Left hindlimb (tissue), 1 donor: Measurements from ENCODE around the gene TBCC.
A peak's percentile ranks its signal among the peaks of the same experiment; 100 is the strongest.
"Not testable (repeated sequence)": the region's sequence is repeated elsewhere in the genome, so short reads cannot be mapped to it uniquely, and the experiment has no call there.

Experiments used
- DNase-seq: peaks from one replicate; pipeline ENCODE4 v3.0.0-alpha.2; 2018

Gene TBCC

DNA sequence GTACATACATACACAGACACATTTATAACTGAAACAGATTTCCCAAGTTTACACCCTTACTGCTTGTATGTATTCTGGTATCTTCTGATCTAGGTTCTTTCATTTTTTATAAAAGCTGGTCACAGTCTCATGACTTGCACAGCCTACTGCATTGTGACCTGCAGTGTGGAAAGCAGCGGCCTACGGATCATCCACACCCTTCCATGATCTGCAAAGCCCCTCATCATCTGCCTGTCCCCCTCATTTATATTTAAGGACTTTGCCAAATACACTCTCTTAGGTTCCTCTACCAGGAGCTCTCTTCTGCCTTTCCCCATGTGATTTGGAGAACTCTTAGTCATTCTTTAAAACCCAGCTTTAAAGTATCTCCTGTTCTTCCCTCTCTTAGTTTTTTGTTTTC lies 23.9 kb upstream of the TBCC start:
- DNase-seq: no peak

DNA sequence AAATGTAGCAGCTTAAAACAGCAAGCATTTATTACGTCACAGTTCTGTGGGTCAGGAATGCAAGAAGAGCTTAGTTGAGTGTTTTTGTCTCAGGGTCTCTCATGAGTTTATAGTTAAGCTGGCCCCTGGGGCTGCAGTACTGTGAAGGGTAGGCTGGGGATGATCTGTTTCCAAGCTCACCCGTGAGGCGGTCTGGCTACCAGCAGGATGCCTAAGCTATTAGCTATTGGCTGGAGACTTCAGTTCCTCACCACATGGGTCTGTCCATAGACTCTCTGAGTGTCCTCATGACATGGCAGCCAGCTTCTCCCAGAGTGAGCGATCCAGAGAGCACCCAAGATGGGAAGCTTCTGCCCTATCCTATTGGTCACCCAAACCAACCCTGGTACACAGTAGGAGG lies 23.1 kb upstream of the TBCC start:
- DNase-seq: no peak

DNA sequence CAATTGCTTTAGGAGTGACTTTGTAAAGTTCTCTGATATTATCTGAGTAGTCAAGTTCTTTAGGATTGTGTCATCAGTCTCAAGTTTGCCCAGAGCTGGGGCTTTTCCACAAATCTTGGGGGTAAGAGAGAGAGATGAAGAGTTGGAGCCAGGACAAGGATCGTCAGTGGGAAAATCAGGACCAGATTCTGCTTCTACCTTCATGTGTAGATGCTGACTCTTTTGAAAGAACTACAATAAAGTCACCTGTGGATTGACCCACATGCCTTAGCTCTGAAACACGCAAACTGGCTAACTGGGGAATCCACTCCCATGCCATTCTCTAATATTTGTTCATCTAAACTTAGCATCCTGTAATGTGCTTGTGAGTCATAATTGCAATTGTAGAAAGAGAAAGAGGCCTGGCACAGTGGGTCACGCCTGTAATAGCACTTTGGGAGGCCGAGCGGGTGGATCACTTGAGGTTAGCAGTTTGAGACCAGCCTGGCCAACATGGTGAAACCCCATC lies 20.3 kb upstream of the TBCC start:
- no peak for DNase-seq

DNA sequence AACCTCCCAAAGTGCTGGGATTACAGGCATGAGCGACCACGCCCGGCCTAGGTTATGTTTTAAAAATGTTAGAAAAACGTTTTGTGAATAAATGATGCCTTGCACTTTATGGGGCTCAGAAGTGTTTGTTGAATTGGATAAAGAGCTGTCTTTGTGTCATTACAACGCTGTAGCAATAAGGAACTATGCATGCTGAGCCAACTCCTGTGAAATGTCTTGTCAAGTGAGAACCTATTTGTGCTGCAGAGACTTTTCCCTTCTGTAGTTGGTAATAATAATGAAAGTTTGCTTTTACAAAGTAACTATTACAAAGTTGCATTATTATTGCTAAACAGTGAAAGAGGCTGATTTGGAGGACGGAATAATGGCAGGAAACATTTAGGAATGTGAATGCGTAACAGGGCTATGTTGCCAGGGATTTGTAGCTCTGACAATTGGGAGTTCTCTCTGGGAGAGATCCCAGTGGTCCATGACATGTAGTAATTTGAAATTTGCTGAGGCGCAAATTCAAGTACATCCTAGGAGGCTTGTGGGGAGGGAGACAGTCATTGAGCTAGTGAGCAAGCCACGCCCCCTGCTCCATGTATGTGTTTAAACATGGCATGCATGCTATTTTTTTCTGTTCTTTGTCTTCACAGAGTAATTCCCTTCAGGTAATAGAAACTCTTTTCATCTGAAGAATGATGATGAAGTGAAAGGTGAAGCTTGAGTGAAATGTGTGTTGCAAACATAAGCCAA lies 19.2 kb upstream of the TBCC start:
- no peak for DNase-seq

DNA sequence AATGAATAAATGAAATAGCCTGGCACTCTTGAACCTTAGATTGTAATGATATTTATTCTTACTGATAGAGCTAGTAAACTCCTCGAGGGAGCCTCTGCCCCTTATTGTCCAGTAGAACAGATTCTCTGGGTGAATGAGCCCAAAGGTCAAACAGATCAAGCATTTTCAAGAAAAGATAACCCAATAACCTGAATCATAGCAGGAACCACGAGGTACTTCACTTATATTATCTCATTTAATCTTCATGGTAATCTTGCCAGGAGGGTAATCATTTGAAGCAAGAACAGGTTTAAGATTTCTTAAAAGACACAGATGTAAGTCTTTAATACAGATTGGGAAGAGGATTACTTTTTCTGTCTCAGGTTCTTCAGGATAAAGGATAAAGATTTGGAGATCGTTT lies 17.0 kb upstream of the TBCC start:
- no peak for DNase-seq

DNA sequence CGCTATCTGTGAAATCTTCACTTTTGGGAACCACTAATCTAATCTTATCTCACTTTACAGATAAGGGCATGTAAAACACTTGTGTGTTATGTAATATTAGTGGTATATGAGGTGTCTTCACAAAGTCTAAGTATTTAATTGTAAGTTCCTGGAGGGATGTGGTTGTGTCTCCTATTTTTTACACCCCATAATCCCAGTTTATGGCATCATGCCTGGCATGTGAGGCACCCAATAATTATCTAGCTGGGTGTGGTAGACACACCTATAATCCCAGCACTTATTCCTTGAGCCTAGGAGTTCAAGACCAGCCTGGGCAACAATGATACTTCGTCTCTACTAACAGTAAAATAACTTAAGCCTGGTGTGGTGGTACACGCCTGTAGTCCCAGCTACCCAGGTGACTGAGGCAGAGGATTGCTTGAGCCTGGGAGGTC lies 16.5 kb upstream of the TBCC start:
- DNase-seq: no peak

DNA sequence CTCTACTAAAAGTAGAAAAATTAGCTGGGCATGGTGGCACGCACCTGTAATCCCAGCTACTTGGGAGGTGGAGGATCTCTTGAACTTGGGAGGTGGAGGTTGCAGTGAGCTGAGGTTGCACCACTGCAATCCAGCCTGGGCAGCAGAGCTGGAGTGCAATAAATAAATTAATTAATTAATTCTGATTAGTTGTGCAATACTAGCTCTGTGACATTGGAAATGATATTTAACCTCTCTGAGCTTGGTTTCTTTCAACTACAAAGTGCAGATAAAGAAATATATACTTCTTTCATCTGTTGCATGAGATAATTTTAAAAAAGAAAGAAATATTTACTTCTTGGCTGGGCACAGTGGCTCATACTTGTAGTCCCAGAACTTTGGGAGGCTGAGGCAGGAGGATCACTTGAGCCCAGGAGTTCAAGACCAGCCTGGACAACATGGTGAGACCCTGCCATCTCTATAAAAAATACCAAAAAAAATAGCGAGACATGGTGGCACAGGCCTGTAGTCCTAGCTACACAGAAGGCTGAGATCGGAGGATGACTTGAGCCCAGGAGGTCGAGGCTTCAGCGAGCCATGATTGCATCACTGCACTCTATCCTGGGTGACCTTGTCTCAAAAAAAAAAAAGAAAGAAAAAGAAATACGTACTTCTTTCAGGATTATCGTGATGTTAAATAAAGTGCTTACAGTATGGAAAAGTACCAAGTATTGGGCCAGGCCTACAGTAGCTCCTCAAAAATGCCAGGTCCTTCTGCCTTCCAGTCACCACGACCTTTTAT lies 15.6 kb upstream of the TBCC start:
- DNase-seq: no peak

DNA sequence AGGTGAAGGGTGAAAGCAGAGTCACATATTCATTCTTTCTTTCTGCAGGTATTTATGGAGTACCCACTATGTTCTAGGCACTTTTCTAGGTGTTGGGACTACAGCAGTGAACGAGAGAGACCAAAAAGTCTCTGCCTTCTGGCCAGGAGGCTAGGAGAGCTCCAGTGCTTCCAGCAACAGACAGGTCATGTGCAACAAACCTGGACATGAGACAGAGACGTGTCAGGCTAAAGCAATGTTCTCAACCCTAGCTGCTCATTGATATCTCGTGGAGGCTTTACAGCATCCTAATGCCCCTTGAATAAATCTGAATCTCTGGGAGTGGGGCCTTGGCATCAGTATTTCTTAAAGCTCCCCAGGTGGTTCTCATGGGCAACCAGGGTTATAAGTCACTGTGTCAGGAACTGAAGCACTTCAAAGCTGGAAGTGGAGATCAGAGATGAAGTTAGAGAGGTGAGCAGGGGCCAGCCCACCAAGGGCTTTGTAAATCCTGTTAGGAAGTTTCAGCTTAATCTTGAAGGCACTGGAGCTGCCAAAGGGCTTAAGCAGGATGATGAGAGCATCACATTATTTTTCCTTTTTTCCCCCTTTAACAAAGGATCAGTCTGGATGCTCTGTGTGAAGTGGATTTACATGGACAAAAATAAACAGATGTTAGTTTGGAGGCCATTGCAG lies 13.0 kb upstream of the TBCC start:
- no peak for DNase-seq

DNA sequence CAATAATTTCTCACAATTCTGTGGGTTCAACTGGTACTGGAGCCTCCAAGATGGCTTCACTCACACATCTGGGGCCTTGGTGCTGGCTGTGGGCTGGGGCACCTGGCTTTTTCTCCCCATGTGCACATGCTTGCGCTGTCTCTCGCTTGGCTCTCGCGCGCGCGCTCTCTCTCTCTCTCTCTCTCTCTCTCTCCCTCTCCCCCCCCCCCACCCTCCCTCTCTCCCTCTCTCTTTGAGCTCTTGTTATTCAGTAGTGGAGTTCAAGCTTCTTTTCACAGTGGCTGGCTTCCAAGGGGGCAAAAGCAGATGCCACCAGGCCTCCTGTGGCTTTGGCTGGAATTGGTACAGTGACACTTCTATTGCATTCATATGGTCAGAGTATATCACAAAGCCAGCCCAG lies 10.8 kb upstream of the TBCC start:
- DNase-seq: no peak

DNA sequence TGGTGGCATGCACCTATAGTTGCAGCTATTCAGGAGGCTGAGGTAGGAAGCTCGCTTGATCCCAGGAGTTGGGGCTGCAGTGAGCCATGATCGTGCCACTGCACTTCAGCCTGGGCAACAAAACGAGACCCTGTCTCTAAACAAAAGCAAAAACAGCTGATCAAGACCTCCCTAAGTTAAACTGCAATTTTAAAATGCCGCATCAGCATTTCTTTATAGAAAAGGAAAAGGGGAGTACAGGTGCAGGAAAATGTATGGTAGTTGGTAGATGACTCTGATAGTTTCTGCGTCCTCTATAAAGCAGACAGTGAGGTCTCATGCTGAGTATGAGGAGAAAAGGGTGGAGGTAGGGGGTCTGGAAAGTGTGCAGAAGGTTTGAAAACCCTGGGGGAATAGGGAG lies 8.9 kb upstream of the TBCC start:
- DNase-seq: no peak

DNA sequence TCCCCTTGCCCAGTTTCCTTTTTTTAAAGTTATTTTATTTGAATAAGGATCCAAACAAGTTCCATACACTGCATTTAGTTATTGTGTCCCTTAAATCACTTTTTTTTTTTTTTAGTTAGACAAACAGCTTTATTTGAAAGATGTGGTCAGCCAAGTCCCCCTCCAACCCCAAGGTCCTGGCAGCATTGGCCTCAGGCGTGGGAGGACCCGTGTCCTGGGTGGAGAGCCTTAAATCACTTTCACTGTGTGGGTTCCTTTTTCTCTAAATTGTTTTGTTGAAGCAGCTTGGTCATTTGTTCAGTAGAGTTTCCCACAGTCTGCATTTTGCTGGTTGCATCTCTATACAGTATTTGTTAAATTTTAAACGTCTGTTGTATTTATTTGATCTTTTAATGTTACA lies 5.2 kb upstream of the TBCC start:
- DNase-seq: no peak

DNA sequence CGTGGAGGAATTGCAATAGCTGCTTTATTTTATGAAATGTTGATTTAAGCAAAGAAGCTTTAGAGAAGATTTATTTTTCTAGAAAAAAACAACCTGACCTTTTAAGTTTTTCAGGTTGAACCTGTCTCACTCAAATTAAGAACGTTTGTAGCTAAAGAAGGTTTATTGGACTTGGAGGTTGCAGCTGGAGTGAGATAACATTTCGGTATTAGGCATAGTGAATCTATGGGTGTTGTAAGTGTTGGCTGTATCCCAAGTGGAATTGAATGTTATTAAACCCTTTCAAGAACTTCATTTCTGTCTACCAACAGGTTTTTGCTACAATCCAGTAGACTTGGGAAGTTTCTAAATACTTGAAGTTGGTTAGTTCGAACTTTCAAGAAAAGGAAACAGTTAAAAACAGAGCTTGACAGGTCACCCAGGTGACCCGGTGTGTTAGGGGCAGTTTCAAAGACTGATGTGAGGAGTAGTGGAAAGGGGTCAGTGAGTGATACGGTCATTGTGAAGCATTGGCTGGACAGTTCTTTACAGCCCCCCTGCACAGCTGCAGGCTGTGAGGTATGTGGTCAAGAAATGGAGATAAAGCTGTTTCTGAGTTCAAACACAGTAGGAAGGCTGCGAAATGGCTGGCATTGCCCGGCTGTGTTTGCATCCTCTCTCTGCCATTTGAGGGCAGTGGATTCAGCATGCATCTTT lies 2.4 kb upstream of the TBCC start:
- no peak for DNase-seq

DNA sequence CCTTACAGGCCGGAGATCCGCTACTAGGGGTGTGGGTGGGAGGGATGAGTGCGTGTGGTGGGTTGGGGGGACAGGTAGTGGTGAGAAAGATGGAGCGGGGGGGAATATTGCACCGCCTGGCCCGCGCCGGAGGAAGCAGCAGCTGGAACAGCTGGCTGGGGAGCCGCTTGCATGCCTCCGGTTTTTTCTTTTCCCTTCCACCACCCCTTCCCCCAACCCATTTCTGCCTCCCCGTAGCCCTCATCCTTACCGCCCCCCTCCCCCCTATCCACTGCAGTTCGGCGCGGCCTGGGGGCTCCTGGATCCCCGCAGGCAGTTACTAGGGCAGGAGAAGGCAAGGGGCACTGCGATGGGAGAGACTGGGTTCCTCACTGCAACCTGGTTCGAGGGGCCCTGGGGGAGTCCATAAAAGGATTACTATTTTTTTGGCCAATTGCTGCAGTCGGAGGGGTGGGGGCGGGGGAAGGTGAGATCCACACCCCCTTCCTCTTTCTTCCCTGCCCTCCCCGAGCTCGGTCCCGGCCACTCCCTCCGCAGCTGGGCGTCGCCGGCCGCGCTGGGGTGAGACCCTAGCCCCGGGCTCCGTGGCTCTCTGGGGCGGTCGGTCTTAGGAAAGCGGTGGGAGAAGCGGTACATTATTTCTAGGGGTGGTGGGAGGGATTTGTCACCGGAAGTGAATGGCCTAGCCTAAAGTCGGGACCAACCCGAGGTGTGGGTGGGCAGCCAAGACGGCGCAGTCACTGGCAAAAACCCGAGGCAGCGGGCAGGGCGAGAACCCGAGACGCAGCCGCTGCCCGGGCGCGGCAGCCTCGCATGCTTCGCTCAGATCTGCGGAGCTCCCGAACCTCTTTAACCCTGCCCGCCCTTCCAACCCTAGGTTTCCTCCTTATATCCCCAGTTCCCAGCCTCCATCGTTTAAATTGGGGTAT lies 824 bp upstream of the TBCC start:
- peak; percentile 94 for DNase-seq

DNA sequence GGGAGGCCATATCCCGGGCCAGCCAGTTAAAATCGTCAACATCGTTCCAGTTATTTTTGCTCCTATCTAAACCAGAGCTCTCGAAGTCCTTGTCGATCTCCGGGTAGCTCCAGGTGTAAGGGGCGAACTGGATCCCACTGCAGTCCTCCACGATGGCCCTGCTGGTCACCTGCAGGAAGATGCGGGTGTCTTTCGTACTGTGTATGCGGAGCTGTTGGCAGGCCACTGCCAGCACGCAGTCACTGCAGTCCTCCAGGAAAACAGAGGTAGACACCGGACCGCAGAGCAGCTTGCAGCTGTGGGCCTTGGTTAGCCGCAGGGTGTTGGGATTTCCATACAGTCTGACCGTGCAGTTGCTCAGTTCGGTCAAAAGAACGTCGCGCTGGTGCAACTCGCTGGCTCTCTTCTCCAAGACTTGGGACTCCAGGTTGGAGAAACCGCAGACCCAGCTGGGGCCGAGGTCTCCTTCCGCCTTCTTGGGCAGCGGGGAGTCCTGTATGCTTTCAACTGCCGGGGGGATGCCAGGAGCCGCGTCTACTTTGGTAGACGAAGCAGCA lies 742 bp downstream of the TBCC start:
- peak; percentile 51 for DNase-seq

DNA sequence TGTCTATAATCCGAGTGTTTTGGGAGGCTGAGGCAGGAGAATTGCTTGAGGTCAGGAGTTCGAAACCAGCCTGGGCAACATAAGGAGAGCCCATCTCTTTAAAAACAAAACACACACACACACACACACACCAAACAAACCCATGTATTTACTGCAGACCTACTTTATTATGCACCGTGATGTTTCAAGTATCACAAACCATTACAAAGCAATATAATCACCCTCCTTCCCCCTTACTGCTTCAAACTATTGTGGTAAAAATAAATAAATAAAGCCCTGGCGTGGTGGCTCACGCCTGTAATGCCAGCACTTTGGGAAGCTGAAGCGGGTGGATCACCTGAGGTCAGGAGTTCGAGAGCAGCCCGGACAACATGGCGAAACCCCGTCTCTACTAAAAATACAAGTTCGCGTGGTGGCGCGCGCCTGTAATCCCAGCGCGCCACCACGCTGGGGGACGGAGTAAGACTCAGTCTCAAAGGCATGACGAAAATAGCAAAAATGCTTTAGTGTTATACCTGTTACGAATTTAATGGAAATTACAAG lies 1.5 kb downstream of the TBCC start:
- no peak for DNase-seq

DNA sequence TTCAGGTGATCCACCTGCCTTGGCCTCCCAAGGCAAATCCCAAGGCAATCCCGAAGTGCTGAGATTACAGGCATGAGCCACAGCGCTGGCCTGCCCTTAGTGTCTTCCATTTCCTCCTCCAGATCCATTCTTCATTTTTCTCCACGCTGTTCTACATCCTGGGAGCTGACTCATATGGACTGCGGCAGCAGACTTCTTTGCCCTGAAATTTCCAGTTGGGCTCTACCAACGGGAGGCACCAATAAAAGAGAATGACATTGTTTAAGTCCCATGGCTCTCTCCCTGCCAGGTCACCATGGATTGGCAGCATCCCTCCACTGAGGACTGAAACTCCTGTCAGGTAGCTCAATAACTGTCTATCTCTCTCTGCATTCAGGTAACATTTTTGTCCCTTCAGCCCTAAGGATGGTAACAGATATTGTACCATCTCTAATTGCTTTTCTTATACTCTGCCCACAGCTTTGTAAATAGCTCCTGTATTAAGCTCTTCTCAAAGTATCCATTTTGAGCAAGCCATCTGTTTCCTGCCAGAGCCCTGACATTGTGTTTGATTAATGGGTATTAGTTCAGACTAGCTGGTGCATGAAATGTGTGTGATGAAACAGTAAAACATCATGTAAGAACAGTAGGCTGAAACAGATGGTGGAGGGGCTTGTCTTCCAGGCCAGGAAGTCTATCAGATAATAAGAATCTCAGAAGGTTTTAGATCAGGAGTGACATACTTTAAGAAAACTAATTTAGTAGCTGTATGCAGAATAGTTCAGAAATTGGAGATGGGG lies 3.6 kb downstream of the TBCC start:
- no peak for DNase-seq

DNA sequence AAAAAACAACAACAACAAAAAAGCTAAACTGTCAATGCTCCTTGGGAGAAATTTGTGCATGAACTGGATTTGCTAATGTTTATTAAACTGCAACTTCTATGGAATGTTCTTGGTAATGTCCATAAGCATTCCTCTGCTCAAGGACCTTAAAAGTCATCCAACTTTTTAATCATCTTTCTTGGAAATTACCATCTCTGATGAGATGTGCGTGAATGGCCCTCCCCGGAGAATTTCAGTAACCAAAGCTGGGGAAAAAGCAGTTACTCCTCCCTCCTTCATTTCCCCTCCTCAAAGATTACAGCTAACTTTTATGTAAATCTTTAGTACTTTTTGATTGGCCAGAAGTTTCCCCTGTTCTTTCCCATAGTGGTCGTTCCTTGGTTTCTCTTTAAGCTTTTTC lies 5.2 kb downstream of the TBCC start:
- no peak for DNase-seq

DNA sequence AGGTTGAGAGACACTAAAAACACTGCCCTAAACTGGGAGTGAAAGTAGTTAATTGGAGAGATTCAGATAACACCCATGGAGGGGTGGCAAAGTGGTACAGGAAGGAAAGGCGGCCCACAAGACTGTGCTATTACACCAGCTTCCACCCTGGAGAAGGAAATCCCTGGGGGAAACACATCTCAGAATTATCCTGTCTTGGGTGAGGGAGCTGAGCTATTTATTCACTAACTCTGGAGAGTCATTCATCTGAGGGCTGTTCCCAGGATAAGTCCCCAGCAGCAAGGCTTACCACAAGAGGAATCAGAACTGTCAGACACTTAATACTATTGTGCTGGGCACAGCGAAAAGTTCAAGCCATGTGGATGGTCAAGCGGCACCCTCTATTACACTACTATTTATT lies 9.9 kb downstream of the TBCC start:
- no peak for DNase-seq

DNA sequence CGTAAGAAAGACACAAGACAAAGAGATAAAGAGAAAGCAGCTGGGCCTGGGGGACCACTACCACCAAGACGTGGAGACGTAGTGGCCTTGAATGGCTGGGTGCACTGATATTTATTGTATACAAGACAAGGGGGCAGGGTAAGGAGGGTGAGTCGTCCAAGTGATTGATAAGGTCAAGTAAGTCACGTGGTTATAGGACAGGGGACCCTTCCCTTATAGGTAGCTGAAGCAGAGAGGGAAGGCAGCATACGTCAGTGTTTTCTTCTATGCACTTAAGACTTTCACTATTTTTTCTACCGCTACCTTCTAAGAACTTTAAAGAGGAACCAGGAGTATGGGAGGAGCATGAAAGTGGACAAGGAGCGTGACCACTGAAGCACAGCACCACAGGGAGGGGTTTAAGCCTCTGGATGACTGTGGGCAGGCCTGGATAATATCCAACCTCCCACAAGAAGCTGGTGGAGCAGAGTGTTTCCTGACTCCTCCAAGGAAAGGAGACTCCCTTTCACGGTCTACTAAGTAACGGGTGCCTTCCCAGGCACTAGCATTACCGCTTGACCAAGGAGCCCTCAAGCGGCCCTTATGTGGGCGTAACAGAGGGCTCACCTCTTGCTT lies 11.9 kb downstream of the TBCC start:
- not testable (repeated sequence) for DNase-seq

DNA sequence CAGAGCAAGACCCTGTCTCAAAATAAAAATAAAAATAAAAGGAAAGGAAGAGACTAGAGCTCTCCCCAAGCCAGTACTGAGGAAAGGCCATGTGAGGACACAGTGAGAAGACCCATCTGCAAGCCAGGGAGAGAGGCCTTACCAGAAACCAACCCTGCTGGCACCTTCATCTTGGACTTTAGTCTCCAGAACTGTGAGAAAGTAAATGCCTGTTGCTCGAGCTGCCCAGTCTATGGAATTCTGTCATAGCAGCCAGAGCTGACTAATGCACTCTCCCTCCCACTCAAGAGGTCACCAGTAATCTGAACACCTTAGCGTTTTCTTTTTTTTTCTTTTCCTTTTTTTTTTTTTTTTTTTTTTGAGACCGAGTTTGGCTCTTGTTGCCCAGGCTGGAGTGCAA lies 16.2 kb downstream of the TBCC start:
- DNase-seq: no peak
